Fibroblast of peridontal ligament (primary cell): ENCODE data around the gene MRPL10.

ENCODE experiments used
- DNase-seq: peaks from one replicate; pipeline ENCODE4 v3.0.0-alpha.2; 2010; ENCODE audit errors: extremely low read depth

Gene MRPL10

GRCh38 chr17:47831003-47831933 lies at the start of gene MRPL10, which contains the start of gene LRRC46:
MRPL10 (minus strand) TSS chr17:47831541; CDS start chr17:47831511, 30 bp downstream.
LRRC46 (plus strand) TSS chr17:47831670; CDS start chr17:47831990, 320 bp downstream.
- DNase-seq = peak; percentile 91

GRCh38 chr17:47879776-47880454 lies 48.6 kb upstream of the MRPL10 start:
- no peak for DNase-seq

- peak; percentile 25 for DNase-seq
Measured at GRCh38 chr17:47879028-47879585, 47.8 kb upstream of the MRPL10 start.

- DNase-seq = no peak
Measured at GRCh38 chr17:47878203-47879027, 47.1 kb upstream of the MRPL10 start.

DNA sequence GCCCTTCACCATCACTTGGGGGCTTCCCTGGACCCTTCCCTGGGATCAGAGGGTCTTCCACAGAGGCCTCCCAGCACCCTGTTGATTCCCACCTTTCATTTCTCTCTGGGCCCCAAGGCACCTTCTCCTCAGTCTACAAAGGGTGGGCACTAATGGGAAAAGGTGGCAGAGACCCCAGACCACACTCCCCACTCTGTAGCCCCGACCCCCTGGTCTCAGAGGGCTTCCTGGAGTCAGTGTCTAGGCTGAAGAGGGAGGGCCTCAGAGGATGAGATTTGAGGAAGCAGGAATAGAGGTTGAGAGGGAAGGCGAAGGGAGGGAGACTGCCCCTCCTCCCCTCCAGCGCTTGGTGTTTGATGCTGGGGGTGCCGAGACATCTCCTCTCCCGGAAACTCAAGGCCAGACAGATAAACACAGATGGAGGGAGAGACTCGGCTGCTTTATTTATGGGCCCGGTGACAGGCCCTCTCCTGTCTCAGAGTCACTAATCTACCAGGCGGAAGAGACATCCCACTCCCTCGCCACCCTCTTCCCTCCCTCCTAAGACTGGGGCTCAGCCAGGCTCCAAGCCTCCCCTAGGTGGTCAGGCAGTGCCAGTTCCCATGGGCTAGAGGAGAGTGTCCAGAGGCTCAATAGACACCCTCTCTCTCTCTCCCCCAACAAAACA lies 46.2 kb upstream of the MRPL10 start:
- no peak for DNase-seq

GRCh38 chr17:47875011-47875985 lies 44.0 kb upstream of the MRPL10 start:
- no peak for DNase-seq

GRCh38 chr17:47873200-47874090 lies 42.1 kb upstream of the MRPL10 start:
- DNase-seq = no peak

DNA sequence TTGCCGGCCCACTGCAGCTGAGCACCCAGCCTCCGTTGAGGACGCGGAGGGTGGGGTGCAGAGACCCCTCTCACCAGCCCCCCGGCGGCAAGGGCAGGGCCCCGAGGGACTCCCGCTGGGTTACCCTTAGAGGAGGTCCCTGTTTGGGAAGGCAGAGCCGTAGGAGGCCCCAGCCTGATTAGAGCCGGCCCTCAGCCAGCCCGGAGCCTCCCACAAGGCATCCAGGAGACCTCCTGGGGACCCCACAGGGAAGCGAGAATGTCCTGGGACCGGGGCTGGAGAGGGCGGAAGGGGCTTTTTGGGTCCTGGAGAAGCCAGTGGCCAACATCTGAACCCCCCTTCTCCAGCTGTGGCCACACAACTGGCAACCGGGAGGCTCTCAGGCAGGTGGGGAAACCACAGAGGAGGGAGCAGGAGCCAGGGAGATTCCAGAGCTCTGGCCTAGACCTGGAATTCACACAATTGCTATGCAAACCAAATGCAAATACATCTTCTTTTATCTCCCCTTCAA lies 41.4 kb upstream of the MRPL10 start:
- DNase-seq = no peak

GRCh38 chr17:47872019-47872650 lies 40.8 kb upstream of the MRPL10 start:
- DNase-seq = no peak

DNA sequence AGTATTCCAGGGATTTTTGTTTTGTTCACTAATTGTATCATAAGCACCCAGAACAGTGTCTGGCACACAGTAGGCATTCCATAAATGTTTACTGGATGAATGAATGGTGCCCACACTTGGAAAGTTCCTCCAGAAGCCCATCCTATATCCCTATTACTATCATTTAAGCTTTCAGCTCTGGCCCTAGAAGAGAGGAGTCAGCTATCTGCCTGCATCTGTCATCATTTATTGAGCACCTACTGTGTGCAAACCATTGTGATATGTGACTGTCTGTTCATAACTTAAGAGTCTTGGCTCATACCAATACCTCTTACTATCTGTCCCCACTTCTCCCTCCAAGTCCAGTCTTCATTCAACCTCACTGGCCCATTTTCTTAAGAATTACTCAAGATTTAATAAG lies 39.7 kb upstream of the MRPL10 start:
- no peak for DNase-seq

DNA sequence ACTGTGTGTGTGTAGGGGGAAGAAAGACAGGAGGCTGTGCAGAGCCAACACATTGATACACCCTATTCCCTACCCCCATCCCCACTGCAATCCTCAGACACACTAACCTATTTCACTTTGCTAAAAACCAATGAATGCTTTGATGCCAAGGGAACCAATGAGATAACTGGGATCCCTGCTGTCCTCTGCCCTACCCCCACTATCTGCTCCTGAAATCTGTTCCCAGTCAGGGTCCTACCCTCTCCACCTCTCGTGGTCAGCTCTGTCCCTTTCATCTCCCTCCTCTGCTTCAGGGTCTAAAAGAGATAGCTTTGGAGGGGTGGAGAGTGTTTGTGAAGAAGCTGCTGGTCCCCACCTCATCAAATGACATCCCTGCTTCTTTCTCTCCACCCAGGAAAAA lies 38.7 kb upstream of the MRPL10 start:
- DNase-seq = no peak

DNA sequence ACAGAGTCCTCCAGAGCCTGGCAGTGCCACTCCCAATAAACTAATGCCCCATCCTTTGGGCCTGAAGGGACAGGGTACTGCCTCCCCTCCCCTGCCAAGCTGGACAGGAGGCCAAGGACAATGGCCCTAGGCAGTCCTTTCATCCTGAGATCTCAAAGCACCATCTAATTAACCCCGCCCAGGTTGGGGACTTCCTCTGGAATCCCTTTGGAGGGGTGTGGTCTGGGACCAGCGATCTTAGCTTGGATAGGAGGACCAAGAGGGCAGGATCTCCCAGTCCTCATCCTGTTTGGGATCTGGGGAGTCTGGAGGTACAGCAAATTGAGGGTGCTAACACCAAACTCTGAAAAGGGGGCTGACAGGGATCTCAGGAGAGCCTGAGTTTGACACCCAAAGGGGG lies 37.8 kb upstream of the MRPL10 start:
- no peak for DNase-seq

DNA sequence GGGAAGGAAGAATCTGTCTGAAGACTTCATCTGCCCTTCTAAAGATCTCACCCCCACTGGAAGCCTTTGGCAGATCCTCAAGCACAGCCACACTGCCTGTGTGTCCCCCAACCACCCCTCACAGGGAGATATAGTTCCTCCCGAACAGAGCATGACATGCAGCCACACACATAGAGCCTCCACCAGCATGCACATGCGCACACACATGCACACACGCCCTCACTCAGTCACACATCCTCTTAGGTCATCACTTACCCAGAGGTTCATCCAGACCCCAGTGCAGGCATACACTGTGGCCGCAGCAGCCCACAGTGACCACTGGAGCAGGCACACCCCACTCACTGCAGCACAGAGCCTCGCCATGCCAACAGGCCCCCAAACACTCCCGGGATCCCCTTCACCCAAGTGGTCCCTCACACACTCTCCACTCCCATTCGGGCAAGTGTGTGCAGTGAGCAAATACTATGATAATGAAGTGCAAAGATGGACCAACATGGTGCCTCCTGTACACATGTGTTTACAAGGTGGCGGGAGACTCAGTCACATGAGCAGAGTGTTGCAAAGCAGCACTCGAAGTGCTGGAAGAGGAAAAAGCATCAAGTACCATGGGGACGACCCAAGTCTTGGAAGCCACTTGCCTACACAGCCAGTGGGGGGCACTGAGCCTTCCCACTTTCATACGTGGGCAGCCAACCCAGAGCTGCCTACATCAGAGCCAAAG lies 36.6 kb upstream of the MRPL10 start:
- no peak for DNase-seq

DNA sequence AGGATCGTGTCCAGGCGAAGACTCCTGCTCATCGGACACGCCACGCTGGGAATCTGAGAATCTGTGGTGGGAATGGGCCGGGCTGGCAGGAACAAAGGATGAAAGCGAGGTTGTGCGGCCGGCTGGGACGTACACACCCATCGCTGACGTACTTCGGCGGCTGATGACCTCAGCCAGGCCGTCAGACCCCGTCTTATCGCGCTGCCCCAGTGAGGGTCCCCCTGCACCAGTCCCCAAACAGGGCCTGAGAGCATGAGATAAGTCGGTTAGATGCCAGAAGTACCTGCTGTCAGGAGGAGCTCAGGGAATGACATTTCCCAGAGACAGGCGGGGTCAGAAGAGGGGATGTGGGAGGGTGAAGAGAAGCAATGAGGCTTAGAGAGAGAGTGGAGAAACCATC lies 35.6 kb upstream of the MRPL10 start:
- DNase-seq = no peak

- DNase-seq = no peak
Measured at GRCh38 chr17:47864791-47865216, 33.5 kb upstream of the MRPL10 start.

- DNase-seq = peak; percentile 78
Measured at GRCh38 chr17:47862621-47863440, 31.5 kb upstream of the MRPL10 start.

GRCh38 chr17:47860386-47860785 lies 29.0 kb upstream of the MRPL10 start:
- DNase-seq = no peak
